UCSD-AML1 (cell line): ENCODE measurements around the gene ZNF646.

ENCODE experiments used
- DNase-seq: peaks from one replicate; lab custom pipeline; 2025; ENCODE audit not compliant: unreplicated experiment; lab: John Stamatoyannopoulos, UW

ZNF646 gene

DNA sequence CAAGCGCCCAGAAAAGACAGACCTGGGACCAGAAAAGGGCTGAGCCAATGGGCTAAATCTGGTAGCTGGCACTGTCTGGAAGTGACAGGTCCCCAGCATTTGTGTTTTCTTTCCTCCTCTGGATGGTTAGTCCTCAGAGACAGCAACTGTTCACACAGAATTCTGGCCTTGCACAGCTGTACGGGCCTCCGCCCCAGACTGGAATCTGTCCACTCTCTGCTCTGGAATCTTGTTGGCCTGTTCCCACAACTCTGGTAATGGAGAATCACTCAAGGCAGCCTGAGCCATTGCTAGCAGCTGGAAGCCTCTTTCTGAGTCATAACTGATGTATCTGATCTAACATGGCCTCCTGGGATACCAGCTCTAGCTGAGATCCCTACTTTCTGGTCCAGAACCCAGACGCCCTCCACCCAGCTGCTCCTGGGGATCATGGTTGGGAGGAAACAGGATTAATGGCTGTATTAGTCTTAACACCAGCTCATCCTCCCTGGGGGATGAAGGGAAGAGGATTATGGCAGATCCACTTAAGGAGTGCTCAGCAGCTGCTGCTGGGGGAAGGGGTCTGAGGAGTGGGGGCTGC, 9.2 kb upstream of the ZNF646 start:
- DNase-seq: no peak

DNA sequence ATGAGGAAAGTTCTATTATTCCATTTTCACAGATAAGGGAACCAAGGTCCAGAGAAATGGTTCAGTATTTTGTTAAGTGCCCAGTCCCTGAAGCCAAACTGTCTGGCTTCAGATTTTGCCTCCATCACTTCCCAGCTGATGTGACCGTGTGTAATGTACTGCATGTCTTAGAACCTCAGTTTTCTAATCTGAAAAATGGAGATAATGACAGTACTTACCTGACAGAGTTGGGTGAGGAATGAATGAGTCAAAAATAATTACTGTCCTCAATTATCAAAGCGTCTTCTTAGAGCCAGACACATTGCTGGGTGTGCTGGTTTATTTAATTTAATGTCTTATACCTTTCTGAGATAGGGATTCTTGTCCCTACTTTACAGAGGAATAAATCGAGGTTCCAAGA, 6.9 kb upstream of the ZNF646 start:
- no peak for DNase-seq

DNA sequence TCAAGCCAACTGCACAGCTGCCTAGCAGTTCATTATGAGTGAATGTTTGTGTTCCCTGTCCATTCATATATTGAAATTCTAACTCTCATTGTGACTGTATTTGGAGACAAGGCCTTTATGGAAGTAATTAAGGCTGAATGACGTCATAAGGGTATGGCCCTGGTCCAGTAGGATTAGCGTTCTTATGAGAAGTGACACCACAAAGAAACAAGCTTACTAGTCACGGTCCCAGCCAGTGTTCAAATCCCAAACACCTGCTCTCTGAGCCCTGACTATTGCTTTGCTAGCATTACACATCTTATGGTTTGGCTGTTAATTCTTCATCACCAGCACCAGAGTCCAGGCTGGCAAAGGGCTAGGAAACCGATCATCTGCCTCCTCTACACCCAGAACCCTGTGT, 2.4 kb upstream of the ZNF646 start:
- no peak for DNase-seq

DNA sequence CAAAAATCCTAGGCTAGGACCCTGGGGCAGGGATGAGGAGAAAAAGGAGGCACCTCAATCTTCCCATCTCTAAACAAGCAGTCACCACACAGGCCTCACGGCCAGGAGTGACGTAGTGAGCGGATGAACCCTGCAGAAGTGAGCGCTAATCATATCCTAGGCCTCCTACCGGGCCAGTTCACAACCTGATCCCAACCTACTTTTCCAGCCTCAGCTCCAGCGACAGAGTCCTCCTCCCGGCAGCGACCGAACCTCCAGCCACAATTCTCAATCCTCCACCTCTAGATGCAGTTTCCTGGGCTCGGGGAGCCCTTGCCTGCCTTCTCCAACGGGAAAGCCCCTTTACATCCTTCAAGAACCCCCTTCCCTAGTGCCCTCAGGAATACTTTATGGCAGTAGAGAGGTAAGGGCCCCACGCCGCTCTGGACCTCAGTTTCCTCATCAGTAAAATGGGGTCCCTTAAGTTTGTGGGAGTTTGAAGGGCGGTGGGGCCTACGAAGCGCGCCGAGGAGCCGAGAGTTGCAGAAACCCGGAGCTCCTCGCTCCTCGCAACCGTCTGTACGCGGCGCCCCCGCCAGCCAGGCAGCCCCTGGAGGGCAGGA, 1.6 kb upstream of the ZNF646 start:
- peak; percentile 58 for DNase-seq

DNA sequence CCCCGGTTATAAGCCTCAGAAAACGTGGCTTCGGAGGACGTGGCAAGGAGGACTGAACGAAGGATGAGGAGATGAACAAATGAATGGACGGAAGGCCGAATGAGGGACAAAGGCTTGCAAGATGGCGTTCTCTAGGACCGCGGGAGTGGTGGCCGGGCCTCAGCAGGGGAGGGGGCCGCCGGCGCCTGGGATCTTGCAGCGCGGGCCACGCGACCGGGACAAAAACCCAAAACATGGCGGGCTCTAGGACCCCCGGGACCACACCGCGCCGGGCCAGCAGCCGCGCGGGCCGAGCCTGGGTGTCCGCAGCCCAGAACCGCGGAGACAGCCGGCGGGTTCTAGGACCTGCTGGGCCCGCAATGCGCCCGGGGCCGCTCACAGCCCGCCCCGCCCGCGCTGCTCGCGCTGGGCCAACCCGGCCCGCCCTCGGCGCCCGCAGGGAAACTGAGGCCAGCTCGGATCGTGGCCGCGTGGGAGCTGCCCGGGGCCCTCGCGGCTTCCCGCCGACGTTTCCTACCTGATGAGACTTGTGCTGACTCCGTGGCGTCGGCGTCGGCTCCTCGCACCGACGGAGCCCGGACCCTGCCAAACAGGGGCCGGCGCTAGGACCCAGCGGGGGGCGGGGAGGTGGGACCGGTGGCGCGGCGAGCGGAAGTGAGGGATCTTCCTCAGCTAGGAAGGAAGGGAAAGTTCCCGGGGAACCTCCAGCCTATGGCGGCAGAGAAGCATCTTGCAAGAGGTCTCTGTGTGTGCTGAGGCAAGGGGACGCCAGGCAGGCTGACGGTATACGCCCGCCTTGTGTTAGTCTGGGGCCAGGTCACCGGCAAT, 866 bp upstream of the ZNF646 start:
- peak; percentile 92 for DNase-seq

DNA sequence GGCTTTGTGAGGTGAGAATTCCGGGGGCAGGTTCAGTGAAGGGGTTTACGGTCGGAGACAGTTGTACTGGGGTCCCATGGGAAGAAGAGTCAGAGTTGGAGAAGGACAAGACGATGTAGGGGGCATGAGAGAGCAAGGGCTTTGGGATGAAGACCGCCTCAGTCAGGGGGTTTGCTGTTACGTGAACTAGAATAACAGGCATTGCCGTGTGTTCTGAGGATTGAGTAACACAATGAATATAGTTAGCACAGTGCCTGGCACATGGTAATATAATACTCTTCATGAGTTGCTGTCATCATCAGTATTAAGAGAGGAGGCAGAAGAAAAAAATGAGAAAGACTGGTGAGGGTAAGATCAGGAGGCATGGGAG, 577 bp downstream of the ZNF646 start:
- no peak for DNase-seq

DNA sequence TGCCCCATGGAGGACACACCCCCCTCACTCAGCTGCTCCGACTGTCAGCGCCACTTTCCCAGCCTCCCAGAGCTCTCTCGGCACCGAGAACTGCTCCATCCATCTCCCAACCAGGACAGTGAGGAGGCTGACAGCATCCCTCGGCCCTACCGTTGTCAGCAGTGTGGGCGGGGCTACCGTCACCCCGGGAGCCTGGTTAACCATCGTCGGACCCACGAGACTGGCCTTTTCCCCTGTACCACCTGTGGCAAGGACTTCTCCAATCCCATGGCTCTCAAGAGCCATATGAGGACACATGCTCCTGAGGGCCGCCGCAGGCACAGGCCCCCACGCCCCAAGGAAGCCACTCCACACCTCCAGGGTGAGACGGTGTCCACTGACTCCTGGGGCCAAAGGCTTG, 2.1 kb downstream of the ZNF646 start:
- DNase-seq: no peak

DNA sequence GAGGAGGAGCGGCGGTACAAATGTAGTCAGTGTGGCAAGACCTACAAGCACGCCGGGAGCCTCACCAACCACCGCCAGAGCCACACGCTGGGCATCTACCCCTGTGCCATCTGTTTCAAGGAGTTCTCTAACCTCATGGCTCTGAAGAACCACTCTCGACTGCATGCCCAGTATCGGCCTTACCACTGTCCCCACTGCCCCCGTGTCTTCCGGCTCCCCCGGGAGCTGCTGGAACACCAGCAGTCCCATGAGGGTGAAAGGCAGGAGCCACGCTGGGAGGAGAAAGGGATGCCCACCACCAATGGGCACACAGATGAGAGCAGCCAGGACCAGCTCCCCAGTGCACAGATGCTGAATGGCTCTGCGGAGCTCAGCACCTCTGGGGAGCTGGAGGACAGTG, 2.8 kb downstream of the ZNF646 start:
- DNase-seq: no peak

DNA sequence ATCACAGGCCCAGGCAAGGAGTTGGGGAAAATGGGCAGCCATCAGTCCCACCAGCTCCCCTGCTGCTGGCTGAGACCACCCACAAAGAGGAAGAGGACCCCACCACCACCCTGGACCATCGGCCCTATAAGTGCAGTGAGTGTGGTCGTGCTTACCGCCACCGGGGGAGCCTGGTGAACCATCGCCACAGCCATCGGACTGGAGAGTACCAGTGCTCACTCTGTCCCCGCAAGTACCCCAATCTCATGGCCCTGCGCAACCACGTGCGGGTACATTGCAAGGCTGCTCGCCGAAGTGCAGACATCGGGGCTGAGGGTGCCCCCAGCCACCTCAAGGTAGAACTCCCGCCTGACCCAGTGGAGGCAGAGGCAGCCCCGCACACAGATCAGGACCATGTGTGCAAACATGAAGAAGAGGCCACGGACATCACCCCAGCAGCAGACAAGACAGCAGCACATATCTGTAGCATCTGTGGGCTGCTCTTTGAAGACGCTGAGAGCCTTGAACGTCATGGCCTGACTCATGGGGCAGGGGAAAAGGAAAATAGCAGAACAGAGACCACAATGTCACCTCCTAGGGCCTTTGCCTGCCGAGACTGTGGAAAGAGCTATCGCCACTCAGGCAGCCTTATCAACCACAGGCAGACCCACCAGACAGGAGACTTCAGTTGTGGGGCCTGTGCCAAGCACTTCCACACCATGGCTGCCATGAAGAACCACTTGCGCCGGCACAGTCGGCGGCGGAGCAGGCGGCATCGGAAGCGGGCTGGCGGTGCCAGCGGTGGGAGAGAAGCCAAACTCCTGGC, 3.6 kb downstream of the ZNF646 start:
- DNase-seq: no peak

DNA sequence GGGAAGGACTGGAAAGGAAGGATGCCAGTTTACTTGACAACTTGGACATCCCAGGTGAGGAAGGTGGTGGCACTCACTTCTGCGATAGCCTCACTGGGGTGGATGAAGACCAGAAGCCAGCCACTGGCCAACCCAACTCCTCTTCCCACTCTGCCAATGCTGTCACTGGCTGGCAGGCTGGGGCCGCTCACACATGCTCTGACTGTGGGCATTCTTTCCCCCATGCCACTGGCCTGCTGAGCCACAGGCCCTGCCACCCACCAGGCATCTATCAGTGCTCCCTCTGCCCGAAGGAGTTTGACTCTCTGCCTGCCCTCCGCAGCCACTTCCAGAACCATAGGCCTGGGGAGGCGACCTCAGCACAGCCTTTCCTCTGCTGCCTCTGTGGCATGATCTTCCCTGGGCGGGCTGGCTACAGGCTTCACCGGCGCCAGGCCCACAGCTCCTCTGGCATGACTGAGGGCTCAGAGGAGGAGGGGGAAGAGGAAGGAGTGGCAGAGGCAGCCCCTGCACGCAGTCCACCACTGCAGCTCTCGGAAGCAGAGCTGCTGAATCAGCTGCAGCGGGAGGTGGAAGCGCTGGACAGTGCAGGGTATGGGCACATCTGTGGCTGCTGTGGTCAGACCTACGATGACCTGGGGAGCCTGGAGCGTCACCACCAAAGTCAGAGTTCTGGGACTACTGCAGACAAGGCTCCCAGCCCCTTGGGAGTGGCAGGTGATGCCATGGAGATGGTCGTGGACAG, 4.5 kb downstream of the ZNF646 start:
- DNase-seq: no peak

DNA sequence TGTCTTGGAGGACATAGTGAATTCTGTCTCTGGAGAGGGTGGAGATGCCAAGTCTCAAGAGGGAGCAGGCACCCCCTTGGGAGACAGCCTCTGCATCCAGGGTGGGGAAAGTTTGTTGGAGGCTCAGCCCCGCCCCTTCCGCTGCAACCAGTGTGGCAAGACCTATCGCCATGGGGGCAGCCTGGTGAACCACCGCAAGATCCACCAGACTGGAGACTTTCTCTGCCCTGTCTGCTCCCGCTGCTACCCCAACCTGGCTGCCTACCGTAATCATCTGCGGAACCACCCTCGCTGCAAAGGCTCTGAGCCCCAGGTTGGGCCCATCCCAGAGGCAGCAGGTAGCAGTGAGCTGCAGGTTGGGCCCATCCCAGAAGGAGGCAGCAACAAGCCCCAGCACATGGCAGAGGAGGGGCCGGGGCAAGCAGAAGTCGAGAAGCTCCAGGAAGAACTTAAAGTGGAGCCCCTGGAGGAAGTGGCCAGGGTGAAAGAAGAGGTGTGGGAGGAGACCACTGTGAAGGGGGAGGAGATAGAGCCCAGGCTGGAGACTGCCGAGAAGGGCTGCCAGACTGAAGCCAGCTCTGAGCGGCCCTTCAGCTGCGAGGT, 5.2 kb downstream of the ZNF646 start:
- DNase-seq: peak; percentile 28

DNA sequence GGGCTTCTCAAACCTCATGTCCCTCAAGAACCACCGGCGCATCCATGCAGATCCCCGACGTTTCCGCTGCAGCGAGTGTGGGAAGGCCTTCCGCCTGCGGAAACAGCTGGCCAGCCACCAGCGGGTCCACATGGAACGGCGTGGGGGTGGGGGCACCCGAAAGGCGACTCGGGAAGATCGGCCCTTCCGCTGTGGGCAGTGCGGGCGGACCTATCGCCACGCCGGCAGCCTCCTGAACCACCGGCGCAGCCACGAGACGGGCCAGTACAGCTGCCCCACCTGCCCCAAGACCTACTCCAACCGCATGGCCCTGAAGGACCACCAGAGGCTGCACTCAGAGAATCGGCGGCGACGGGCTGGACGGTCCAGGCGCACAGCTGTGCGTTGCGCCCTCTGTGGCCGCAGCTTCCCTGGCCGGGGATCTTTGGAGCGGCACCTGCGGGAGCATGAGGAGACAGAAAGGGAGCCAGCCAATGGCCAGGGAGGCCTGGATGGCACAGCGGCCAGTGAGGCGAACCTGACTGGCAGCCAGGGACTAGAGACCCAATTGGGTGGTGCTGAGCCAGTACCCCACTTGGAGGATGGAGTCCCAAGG, 5.9 kb downstream of the ZNF646 start:
- no peak for DNase-seq

DNA sequence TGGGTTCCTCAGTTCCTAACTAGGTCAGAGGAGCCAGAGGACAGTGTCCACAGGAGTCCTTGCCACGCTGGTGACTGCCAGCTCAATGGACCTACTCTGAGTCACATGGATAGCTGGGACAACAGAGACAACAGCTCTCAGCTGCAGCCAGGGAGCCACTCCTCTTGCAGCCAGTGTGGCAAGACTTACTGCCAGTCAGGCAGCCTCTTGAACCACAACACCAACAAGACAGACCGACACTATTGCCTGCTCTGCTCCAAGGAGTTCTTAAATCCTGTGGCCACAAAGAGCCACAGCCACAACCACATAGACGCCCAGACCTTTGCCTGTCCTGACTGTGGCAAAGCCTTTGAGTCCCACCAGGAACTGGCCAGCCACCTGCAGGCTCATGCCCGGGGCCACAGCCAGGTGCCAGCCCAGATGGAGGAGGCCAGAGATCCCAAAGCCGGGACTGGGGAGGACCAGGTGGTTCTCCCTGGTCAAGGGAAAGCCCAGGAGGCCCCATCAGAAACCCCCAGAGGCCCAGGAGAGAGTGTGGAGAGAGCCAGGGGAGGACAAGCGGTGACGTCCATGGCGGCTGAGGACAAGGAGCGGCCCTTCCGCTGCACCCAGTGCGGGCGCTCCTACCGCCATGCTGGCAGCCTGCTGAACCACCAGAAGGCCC, 6.7 kb downstream of the ZNF646 start:
- DNase-seq: no peak

DNA sequence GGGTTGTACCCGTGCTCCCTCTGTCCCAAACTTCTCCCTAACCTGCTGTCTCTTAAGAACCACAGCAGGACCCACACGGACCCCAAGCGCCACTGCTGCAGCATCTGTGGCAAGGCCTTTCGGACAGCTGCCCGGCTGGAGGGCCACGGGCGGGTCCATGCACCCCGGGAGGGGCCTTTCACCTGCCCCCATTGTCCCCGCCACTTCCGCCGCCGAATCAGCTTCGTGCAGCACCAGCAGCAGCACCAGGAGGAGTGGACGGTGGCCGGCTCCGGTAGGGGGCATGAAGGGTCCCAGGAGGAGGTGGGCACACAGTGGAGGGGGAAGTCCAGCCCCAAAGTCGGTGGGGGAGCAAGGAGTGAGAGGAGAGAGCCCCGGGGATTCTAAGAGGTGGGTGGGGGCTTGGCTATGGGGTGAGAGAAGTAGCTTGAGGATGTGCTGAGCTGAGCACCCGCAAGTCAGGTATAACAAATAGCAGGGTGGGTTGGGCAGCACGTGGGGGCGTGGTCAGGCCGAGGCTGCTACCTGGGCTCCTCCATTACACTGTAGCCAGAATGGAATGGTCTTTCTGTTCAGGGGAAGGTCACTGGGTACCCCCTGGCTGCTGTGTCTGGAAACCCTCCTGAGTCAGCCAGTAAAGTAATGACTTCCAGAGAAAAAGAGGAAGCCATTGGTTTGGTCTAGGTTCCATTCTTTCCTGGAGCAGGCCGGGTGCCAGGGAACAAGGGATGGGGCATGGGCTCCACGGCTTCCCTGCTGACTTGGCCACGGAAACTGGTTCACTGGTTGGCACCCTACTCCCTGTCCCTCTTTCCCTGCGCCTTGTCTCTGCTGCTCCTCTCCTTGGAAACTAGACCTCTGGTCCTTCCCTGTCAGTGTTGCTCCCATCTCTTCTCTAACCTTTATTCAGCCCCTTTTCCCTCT, 7.5 kb downstream of the ZNF646 start:
- no peak for DNase-seq

DNA sequence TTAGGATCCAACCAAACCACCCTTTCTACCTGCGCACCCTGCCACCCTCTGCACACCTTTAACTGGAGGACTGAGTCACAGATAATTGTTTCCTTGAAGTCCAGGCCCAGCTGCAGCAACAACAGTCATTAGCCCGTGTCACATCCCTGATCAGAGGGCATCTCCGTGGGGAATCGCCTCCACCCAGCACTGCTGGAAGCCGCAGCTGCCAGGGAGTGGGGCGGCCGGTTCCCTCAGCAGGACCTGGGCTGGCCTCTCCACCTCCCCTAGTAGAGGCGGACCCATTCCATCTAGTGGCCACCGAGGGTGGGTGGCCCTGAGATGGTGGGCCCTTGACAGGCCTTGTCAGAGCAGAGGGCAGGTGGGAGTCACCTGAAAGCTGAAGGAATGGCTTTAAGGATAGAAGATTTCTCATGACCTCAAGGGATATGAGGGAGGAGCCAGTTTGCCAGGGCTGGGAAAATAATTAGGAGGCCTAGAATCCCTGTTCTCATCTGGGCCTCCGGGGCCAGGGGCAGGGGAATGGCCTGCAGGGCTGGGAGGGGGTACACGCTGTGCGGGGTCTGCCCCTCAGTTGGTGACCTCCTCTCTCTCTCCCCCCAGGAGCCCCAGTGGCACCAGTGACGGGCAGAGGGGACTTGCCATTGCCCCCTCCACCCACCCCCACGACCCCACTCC, 8.3 kb downstream of the ZNF646 start:
- DNase-seq: no peak

DNA sequence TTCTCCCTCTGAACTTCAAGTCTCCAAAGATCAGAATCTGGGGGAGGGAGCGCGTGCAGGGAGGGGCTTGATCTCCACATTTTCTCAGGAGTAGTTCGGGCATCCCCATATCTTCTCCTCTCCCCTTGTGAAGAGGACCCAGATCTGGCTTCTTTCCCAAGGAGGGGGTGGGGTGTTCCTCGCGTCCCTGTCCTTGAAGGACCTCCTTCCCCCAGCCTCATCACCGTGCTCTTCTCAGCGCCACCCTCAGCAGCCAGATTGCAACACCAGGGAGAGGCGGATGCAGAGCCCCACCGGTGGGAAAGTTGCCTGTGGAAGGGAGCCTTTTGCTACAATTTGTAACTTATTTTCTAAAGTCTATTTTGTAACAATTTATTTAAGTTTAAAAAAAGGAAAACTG, 8.9 kb downstream of the ZNF646 start:
- no peak for DNase-seq

DNA sequence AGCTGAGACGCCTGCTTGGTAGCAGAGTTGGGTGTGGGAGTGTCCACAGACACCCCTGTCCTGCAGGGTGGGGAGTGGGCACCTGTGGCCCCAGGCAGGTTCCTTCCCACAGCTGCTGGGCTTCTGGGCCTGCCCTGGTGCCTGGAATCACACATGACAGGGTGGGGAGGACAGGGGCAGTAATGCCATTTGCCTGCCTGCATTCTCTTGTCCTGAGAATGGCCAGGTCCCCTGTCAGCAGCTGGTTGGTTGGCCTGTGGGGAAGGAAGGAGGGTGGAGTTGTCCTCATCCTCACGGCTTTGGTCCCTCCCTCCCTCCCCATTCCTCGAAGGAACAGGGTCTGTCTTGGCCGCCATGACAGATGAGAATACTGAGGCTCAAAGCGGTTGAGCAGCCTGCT, 9.3 kb downstream of the ZNF646 start:
- no peak for DNase-seq

DNA sequence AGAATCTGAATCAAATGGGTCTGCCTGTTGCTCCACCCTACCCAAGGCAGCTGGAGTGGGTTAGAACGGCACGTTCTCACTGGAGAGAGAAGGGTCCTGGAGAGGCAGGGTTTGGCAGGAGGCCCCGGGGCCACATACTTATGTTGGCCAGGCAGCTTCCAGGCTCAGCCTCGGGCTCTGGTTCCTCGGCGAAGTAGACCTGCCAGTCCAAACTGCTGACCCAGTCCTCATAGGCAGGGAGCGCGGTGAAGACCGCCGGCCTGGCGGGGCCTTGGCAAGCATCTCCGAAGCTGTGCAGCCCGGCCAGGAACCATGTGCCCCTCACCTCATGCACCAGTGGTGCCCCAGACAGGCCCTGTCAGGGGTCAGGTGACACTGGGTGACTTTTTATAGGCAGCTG, 9.8 kb downstream of the ZNF646 start:
- DNase-seq: no peak
